Astrocyte (in vitro differentiated cells and primary cell): ENCODE measurements around the gene HBS1L.

ENCODE experiments used
- CTCF ChIP-seq: IDR thresholded peaks from 2 replicates; pipeline ENCODE4 v1.5.1; 2011; ENCODE audit warnings: low read depth, mild to moderate bottlenecking, inconsistent platforms, low read length, moderate library complexity; ENCODE audit not compliant: insufficient read depth
- EZH2 ChIP-seq: IDR thresholded peaks from 2 replicates; pipeline ENCODE4 v1.6.1; 2012; ENCODE audit warnings: mild to moderate bottlenecking, low read length, inconsistent platforms; ENCODE audit not compliant: insufficient read depth

GRCh38 chr6:135046912-135047311 lies 7.7 kb downstream of the HBS1L start:
- no peak for TF ChIP-seq EZH2
- no peak for TF ChIP-seq CTCF
